Fibroblast of villous mesenchyme (primary cell): ENCODE results near the gene CHAMP1. TPM values are rescaled to one million over a fixed set of nuclear protein-coding genes. Genes with fewer than 3 reads are reported as not detected.

Experiments used
- DNase-seq: peaks from one replicate; pipeline ENCODE4 v3.0.0-alpha.2; 2010; ENCODE audit warnings: low read depth
- H3K4me3 ChIP-seq: 2 replicates; pipeline ENCODE4 v1.5.1; 2011; ENCODE audit warnings: low read depth, mild to moderate bottlenecking, low read length
- total RNA-seq: library from RNA; depleted of rRNA; stranded (reverse); fragments of >200 nt; gene quantifications from 2 replicates; pipeline ENCODE4 v1.2.3, GENCODE V29; 2012
- TF ChIP-seq, protein P1 (sequence below): IDR thresholded peaks from 2 replicates; pipeline ENCODE4 v1.5.1; 2012; ENCODE audit warnings: low read depth, mild to moderate bottlenecking, low read length; ENCODE audit not compliant: insufficient read depth

Gene CHAMP1
- total RNA-seq, 1 donor, result 16.8 TPM

- TF ChIP-seq, protein P1, sequence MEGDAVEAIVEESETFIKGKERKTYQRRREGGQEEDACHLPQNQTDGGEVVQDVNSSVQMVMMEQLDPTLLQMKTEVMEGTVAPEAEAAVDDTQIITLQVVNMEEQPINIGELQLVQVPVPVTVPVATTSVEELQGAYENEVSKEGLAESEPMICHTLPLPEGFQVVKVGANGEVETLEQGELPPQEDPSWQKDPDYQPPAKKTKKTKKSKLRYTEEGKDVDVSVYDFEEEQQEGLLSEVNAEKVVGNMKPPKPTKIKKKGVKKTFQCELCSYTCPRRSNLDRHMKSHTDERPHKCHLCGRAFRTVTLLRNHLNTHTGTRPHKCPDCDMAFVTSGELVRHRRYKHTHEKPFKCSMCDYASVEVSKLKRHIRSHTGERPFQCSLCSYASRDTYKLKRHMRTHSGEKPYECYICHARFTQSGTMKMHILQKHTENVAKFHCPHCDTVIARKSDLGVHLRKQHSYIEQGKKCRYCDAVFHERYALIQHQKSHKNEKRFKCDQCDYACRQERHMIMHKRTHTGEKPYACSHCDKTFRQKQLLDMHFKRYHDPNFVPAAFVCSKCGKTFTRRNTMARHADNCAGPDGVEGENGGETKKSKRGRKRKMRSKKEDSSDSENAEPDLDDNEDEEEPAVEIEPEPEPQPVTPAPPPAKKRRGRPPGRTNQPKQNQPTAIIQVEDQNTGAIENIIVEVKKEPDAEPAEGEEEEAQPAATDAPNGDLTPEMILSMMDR, result no peak
- no peak overlapping the region for H3K4me3 ChIP-seq
- DNase-seq, result no peak
Measured at GRCh38 chr13:114311387-114311786, 2.9 kb upstream of the CHAMP1 start.

DNA sequence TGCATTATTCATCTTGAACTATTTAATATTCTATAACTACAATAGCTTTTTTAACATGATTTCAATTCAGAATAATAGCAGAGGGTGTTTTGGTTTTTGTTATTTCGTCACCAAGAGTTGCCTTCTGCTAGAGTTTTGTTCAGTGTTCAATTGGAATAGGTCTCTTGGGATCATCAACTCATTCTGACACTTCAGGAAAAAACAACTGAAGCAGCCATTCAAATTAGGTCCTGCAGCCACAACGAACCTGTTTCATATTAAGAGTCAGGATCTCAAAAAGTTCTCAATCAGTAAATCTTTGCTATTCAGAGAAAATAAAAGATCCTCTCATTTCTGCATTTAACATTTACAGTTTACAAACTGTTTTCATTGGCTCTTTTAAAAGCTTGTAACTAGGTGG lies 2.4 kb upstream of the CHAMP1 start:
- DNase-seq, result no peak
- TF ChIP-seq, protein P1, result no peak
- H3K4me3 ChIP-seq, result no peak overlapping the region

- H3K4me3 ChIP-seq, result peak overlapping the region; percentile 80
- no peak for DNase-seq
- TF ChIP-seq, protein P1, result no peak
Measured at GRCh38 chr13:114313061-114313860, 1.0 kb upstream of the CHAMP1 start.

GRCh38 chr13:114315074-114315785 lies 927 bp downstream of the CHAMP1 start:
- TF ChIP-seq, protein P1, result no peak
- peak overlapping the region; percentile 80 for H3K4me3 ChIP-seq
- DNase-seq, result no peak

DNA sequence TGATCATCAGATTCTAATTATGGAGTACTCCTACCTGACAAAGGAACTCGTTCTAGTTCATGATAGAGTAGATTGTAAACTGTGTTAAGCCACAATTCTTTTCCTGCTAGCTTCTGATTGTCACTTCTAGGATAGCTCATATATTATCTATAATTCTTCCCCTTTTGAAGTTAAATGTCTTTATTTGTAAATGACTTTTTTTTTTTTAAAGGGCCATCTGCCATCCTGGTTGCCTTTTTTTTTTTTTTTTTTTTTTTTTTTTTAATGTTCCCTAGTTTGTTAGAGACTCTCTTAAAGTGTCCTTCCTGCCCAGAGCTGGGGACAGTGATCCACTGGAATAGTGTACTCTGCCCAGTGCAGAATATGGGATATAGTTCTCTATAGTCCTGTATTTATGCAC lies 4.3 kb downstream of the CHAMP1 start:
- no peak for DNase-seq
- TF ChIP-seq, protein P1, result no peak
- no peak overlapping the region for H3K4me3 ChIP-seq

DNA sequence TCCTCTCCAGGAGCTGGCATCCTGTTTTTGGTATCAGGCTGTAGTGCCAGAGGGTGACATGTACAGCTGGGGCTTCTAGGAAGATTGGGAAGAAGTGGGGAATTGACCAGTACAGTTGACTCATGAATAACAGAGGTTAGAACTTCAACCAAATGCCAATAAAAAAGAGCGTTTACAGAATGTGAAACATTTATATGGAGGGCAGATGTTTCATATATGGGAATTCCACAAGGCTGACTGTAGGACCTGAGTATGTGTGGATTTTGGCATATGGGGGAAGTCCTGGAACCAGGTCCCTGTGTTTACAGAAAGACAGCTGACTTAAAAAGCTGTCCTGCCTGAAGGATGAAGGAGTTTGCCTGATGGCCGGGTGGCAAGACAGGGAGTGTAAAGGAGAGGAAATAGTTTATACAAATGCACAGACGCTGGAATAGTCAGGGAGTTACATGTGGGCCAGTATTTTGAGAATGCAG lies 5.2 kb downstream of the CHAMP1 start:
- no peak overlapping the region for H3K4me3 ChIP-seq
- peak; percentile 87 for DNase-seq
- TF ChIP-seq, protein P1, result no peak
